Stomach (tissue), 9 donors: Measurements from ENCODE around the gene CLRN3. TPM values are rescaled to one million over a fixed set of nuclear protein-coding genes. Genes with fewer than 3 reads are reported as not detected.

ENCODE experiments used
- DNase-seq, 2 donors: peaks; one replicate each; pipeline versions ENCODE4 v3.0.0 to v3.0.0-alpha.2; 2013 to 2019
- H3K27ac ChIP-seq, 5 donors: fragments of 200-600 bp in 4 of 5; sonication (generic) in 4 of 5; one replicate each; pipeline ENCODE4 v1.5.1; 2013 to 2019; ENCODE audit warnings: mild to moderate bottlenecking in 1 of 5, moderate library complexity in 1 of 5
- H3K27me3 ChIP-seq, 3 donors: fragments of 200-600 bp; sonication (generic); one replicate each; pipeline ENCODE4 v1.5.1; 2017 to 2019; ENCODE audit warnings: mixed run types in 1 of 3
- H3K36me3 ChIP-seq, 4 donors: fragments of 200-600 bp; sonication (generic); 1 replicate in 3 of 4; 2 replicates in 1 of 4; pipeline ENCODE4 v1.5.1; 2016 to 2019
- H3K4me1 ChIP-seq, 4 donors: fragments of 200-600 bp; sonication (generic); one replicate each; pipeline ENCODE4 v1.5.1; 2016 to 2019
- H3K4me3 ChIP-seq, 4 donors: fragments of 200-600 bp; sonication (generic) in 3 of 4; one replicate each; pipeline ENCODE4 v1.5.1; 2016 to 2019; ENCODE audit warnings: mild to moderate bottlenecking in 1 of 4
- H3K9me3 ChIP-seq, 4 donors: fragments of 200-600 bp; sonication (generic); one replicate each; pipeline ENCODE4 v1.5.1; 2016 to 2019
- CTCF ChIP-seq, 7 experiments: fragments of 450-650 bp in 4 of 7; fragments of 200-600 bp in 3 of 7; sonication (generic) in 3 of 7; IDR thresholded peaks; one replicate each; pipeline ENCODE4 v1.5.1; 2016 to 2019; ENCODE audit warnings: antibody characterized with exemption in 7 of 7, control low read depth in 2 of 7, mild to moderate bottlenecking in 1 of 7
- EP300 ChIP-seq: sonication (generic); formaldehyde crosslinking; IDR thresholded peaks from one replicate; pipeline ENCODE4 v1.6.1; 2017; ENCODE audit warnings: antibody characterized with exemption
- POLR2A ChIP-seq, 4 donors: fragments of 450-650 bp; IDR thresholded peaks; one replicate each; pipeline ENCODE4 v1.6.1; 2016; ENCODE audit warnings: antibody characterized with exemption in 4 of 4, control low read depth in 2 of 4, mild to moderate bottlenecking in 1 of 4, moderate library complexity in 1 of 4
- POLR2AphosphoS5 ChIP-seq, 3 donors: sonication (generic); formaldehyde crosslinking; IDR thresholded peaks; one replicate each; pipeline ENCODE4 v1.6.1; 2016; ENCODE audit warnings: antibody characterized with exemption in 3 of 3
- WGBS, 5 donors: extraction: QIAGEN DNeasy Blood & Tissue Kit in 3 of 5; methylation state at CpG; one replicate each; pipeline versions ENCODE4 v1.1.5 to v1.1.7; 2013 to 2018; 5-methylcytosine and 5-hydroxymethylcytosine counted together
- intact Hi-C: fragments of 100-400 bp; cut with DNase I; formaldehyde crosslinking; loops from one replicate; pipeline ENCODE4 v1.15.1; 2023; ENCODE audit warnings: low total_unique reads
- polyA plus RNA-seq, 3 donors: library from polyadenylated mRNA; stranded (reverse); fragments of 200-250 nt; gene quantifications; one replicate each; pipeline ENCODE4 v1.2.3, GENCODE V29; 2013
- total RNA-seq, 5 donors: library from RNA; depleted of rRNA; stranded (reverse); fragments of >200 nt; gene quantifications; one replicate each; pipeline versions ENCODE4 v1.1.0 to v1.2.3, GENCODE V29; 2014 to 2016
- donor health status: healthy with polysubstance abuse.
- donor health status: Bipolar disorder and iron deficiency.
- donor health status: healthy.

Gene CLRN3
- total and polyA plus RNA-seq, 8 donors = 0.25 to 15.4 (median 1.7) TPM; not detected in 5

GRCh38 chr10:127882801-127883459 is 9.8 kb downstream of the CLRN3 start:
- TF ChIP-seq CTCF (IDR thresholded peaks at IDR 0.05) (no peak), POLR2A (IDR thresholded peaks at IDR 0.05) (no peak), EP300 (no peak), POLR2AphosphoS5 (IDR thresholded peaks at IDR 0.05) (no peak)
- H3K9me3 ChIP-seq = no peaks in the 10 kb centered on the region
- H3K4me1 ChIP-seq = peaks cover 19 to 54% (median 22%) of the 10 kb centered on the region in 4 donors
- H3K27me3 ChIP-seq = peaks cover 0 to 3% (median 0%) of the 10 kb centered on the region in 3 donors
- intact Hi-C loops = no loop called here
- no peaks in the 10 kb centered on the region for H3K36me3 ChIP-seq
- H3K27ac ChIP-seq = peak overlapping the region in 2 of 5 donors; percentile 6 to 71
- 72 to 84% (median 75%) methylated on average over 4 of the region's 4 CpGs for WGBS, 5 donors
- DNase-seq = peak in 1 of 2 donors; percentile 69
- H3K4me3 ChIP-seq = no peak overlapping the region

GRCh38 chr10:127882391-127882790 is 10.3 kb downstream of the CLRN3 start:
- peaks cover 19 to 54% (median 22%) of the 10 kb centered on the region in 4 donors for H3K4me1 ChIP-seq
- DNase-seq = no peak
- 73 to 93% (median 84%) methylated on average over 8 of the region's 8 CpGs for WGBS, 5 donors
- H3K27ac ChIP-seq = peak overlapping the region in 2 of 5 donors; percentile 6 to 71
- TF ChIP-seq POLR2AphosphoS5 (IDR thresholded peaks at IDR 0.05) (no peak), EP300 (no peak), POLR2A (IDR thresholded peaks at IDR 0.05) (no peak), CTCF (IDR thresholded peaks at IDR 0.05) (no peak)
- no peaks in the 10 kb centered on the region for H3K36me3 ChIP-seq
- intact Hi-C loops = no loop called here
- no peak overlapping the region for H3K4me3 ChIP-seq
- no peaks in the 10 kb centered on the region for H3K9me3 ChIP-seq
- no peaks in the 10 kb centered on the region for H3K27me3 ChIP-seq

GRCh38 chr10:127881262-127881661 is 11.5 kb downstream of the CLRN3 start:
- no peak for TF ChIP-seq CTCF (IDR thresholded peaks at IDR 0.05)
- peak in 1 of 3 donors; percentile 47 for TF ChIP-seq POLR2AphosphoS5 (IDR thresholded peaks at IDR 0.05)
- peak; percentile 71 to 83 for DNase-seq
- Histone ChIP-seq H3K36me3 (no peaks in the 10 kb centered on the region), H3K27ac (peak overlapping the region; percentile 22 to 77 (median 71)), H3K4me1 (peaks cover 19 to 48% (median 22%) of the 10 kb centered on the region in 4 donors), H3K9me3 (no peaks in the 10 kb centered on the region), H3K4me3 (no peak overlapping the region), H3K27me3 (no peaks in the 10 kb centered on the region)
- intact Hi-C loops = no loop called here
- 32 to 70% (median 59%) methylated on average over 6 to 8 of the region's 8 CpGs for WGBS, 5 donors

DNA sequence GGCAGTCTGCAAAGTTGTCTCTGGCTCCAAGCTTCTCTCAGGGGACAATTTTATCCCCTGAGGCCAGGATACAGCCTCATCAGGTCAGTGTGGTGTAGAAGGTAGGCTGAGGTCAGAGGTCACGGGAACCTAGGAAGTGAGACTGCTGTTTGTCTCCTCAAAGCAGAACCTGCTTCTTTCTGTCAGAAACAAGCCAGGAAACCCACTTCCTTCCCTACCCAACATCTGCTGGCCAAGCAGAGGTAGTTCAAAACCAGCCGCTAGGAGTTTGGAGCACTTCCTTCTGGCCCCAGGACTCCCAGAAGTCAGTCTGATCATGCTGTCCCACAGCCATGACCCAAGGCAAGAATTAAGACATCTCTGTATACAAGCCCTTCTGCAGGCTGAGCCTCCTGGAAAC is 12.2 kb downstream of the CLRN3 start:
- H3K27me3 ChIP-seq = no peaks in the 10 kb centered on the region
- peak overlapping the region; percentile 22 to 77 (median 71) for H3K27ac ChIP-seq
- no peak overlapping the region for H3K4me3 ChIP-seq
- TF ChIP-seq EP300 (no peak), POLR2AphosphoS5 (IDR thresholded peaks at IDR 0.05) (no peak), CTCF (IDR thresholded peaks at IDR 0.05) (no peak), POLR2A (IDR thresholded peaks at IDR 0.05) (no peak)
- DNase-seq = peak in 1 of 2 donors; percentile 38
- 22 to 48% (median 40%) methylated on average over 1 to 2 of the region's 2 CpGs for WGBS, 5 donors
- H3K36me3 ChIP-seq = no peaks in the 10 kb centered on the region
- peaks cover 19 to 47% (median 22%) of the 10 kb centered on the region in 4 donors for H3K4me1 ChIP-seq
- no peaks in the 10 kb centered on the region for H3K9me3 ChIP-seq
- intact Hi-C loops = no loop called here
